PC-3 (cell line): ENCODE data around the gene FARS2.

Experiments
- CTCF ChIP-seq: fragments of 300-600 bp; sonication (generic); conservative IDR thresholded peaks from 2 replicates; pipeline ENCODE4 v1.5.1; 2017; ENCODE audit warnings: antibody characterized with exemption, low read depth, mild to moderate bottlenecking, low read length
- EZH2 ChIP-seq: fragments of 300-600 bp; sonication (generic); IDR thresholded peaks from one replicate; pipeline ENCODE4 v1.6.1; 2017; ENCODE audit warnings: antibody characterized with exemption, mild to moderate bottlenecking, low read length; ENCODE audit not compliant: unreplicated experiment
- EZH2phosphoT487 ChIP-seq: fragments of 300-600 bp; sonication (generic); IDR thresholded peaks from 2 replicates; pipeline ENCODE4 v1.6.1; 2018; ENCODE audit warnings: mild to moderate bottlenecking, antibody characterized with exemption, low read length, borderline replicate concordance

- TF ChIP-seq CTCF: no peak; the same call in 1 of the 2 replicates
- TF ChIP-seq EZH2phosphoT487: no peak
- TF ChIP-seq EZH2: no peak
Measured at GRCh38 chr6:5746759-5747130, 485.4 kb downstream of the FARS2 start.
